Endothelial cell of umbilical vein (primary cell): ENCODE measurements around the gene CACNA2D3. TPM values are rescaled to one million over a fixed set of nuclear protein-coding genes. Genes with fewer than 3 reads are reported as not detected.

Experiments
- BruUV-seq: library from RNA; stranded (reverse); fragments of 400-500 nt; replicated peaks from 2 replicates; lab custom pipeline; 2021; lab: Mats Ljungman, UMichigan
- CTCF ChIA-PET: fragments of 300-600, 350-600 bp; sonication (Branson Sonifier 250); formaldehyde crosslinking; loops from one replicate; lab custom pipeline; 2021; ENCODE audit warnings: antibody characterized with exemption, inconsistent platforms; lab: Charles Lee
- POLR2A ChIA-PET: fragments of 300-600, 350-600 bp; sonication (Branson Sonifier 250); formaldehyde crosslinking; loops from one replicate; lab custom pipeline; 2021; ENCODE audit warnings: antibody characterized with exemption, inconsistent platforms; lab: Charles Lee
- DNase-seq: peaks from one replicate; pipeline ENCODE4 v3.0.0-alpha.2; 2011; ENCODE audit warnings: low read depth, low spot score
- FAIRE-seq: peaks from 2 replicates; lab custom pipeline; 2011; peaks lifted over from hg19 to GRCh38; lab: Jason Lieb, UNC
- H2AFZ ChIP-seq: 2 replicates; pipeline ENCODE4 v1.6.0; 2012; ENCODE audit warnings: low read depth, low read length, control low read depth, inconsistent platforms
- H3K27ac ChIP-seq: 2 replicates; pipeline ENCODE4 v1.5.1; 2011; ENCODE audit warnings: low read depth, mild to moderate bottlenecking, control low read depth, low read length, moderate library complexity; ENCODE audit not compliant: insufficient read depth
- H3K27me3 ChIP-seq, 2 experiments: 2 replicates each; pipeline versions ENCODE4 v1.6.0 to v1.6.1; 2011; ENCODE audit warnings: low read length in 2 of 2, mixed read lengths in 1 of 2; ENCODE audit not compliant: control insufficient read depth in 2 of 2, insufficient read depth in 2 of 2
- H3K36me3 ChIP-seq, 2 experiments: 2 replicates in 1 of 2; 3 replicates in 1 of 2; pipeline ENCODE4 v1.5.1; 2011; ENCODE audit warnings: low read length in 2 of 2, mild to moderate bottlenecking in 1 of 2, moderate library complexity in 1 of 2; ENCODE audit not compliant: control insufficient read depth in 2 of 2, insufficient read depth in 2 of 2; ENCODE audit errors: extremely low read depth in 1 of 2
- H3K4me1 ChIP-seq: 3 replicates; pipeline ENCODE4 v1.5.1; 2011; ENCODE audit warnings: mild to moderate bottlenecking, low read length; ENCODE audit not compliant: control insufficient read depth, insufficient read depth; ENCODE audit errors: extremely low read depth
- H3K4me2 ChIP-seq: 2 replicates; pipeline ENCODE4 v1.6.1; 2011; ENCODE audit warnings: low read length, control low read depth, mixed read lengths; ENCODE audit not compliant: insufficient read depth
- H3K4me3 ChIP-seq, 3 experiments: fragments of 200-600 bp in 1 of 3; sonication (generic), shearing (Covaris generic) in 1 of 3; replicated peaks in 1 of 3; 2 replicates each; pipeline ENCODE4 v1.5.1; 2011 to 2016; ENCODE audit warnings: control low read depth in 3 of 3, low read length in 3 of 3, mild to moderate bottlenecking in 2 of 3, inconsistent platforms in 1 of 3, low read depth in 1 of 3, moderate library complexity in 1 of 3; ENCODE audit not compliant: insufficient read depth in 1 of 3
- H3K79me2 ChIP-seq: 2 replicates; pipeline ENCODE4 v1.6.0; 2012; ENCODE audit warnings: low read length, inconsistent platforms; ENCODE audit not compliant: control insufficient read depth, insufficient read depth
- H3K9ac ChIP-seq: replicated peaks from 2 replicates; pipeline ENCODE3; 2011; ENCODE audit warnings: low read length, control low read depth; ENCODE audit not compliant: insufficient read depth; ENCODE audit errors: extremely low read depth
- H3K9me1 ChIP-seq: replicated peaks from 3 replicates; pipeline ENCODE4 v1.6.0; 2011; ENCODE audit warnings: mild to moderate bottlenecking, low read length; ENCODE audit not compliant: control insufficient read depth, insufficient read depth; ENCODE audit errors: extremely low read depth
- H3K9me3 ChIP-seq: replicated peaks from 2 replicates; pipeline ENCODE4 v1.5.1; 2012; ENCODE audit warnings: low read length, inconsistent platforms; ENCODE audit not compliant: control insufficient read depth, insufficient read depth
- H4K20me1 ChIP-seq: replicated peaks from 2 replicates; pipeline ENCODE3; 2011; ENCODE audit warnings: mild to moderate bottlenecking, low read length; ENCODE audit not compliant: control insufficient read depth, insufficient read depth; ENCODE audit errors: extremely low read depth
- CTCF ChIP-seq, 2 donors: IDR thresholded peaks; 1 replicate in 1 of 2; 2 replicates in 1 of 2; pipeline ENCODE4 v1.5.1; 2011; ENCODE audit warnings: low read length in 2 of 2, mild to moderate bottlenecking in 2 of 2, moderate library complexity in 2 of 2, control low read depth in 1 of 2, inconsistent platforms in 1 of 2, low read depth in 1 of 2; ENCODE audit not compliant: insufficient read depth in 1 of 2; ENCODE audit errors: extremely low read depth in 1 of 2
- EZH2 ChIP-seq: IDR thresholded peaks from 2 replicates; pipeline ENCODE4 v1.6.1; 2012; ENCODE audit warnings: borderline replicate concordance, low read depth, mild to moderate bottlenecking, moderate library complexity, low read length, inconsistent platforms; ENCODE audit not compliant: severe bottlenecking
- FOS ChIP-seq: IDR thresholded peaks from 2 replicates; pipeline ENCODE4 v1.6.1; 2011; ENCODE audit warnings: mild to moderate bottlenecking, low read length, moderate library complexity, borderline replicate concordance; ENCODE audit not compliant: insufficient read depth
- GATA2 ChIP-seq: IDR thresholded peaks from 2 replicates; pipeline ENCODE4 v1.7.0; 2011; ENCODE audit warnings: low read depth, mild to moderate bottlenecking, moderate library complexity, mixed read lengths, low read length; ENCODE audit not compliant: insufficient read length, insufficient read depth
- JUN ChIP-seq: IDR thresholded peaks from 2 replicates; pipeline ENCODE4 v1.6.1; 2011; ENCODE audit warnings: borderline replicate concordance, low read depth; ENCODE audit not compliant: insufficient read length, insufficient read depth
- MAX ChIP-seq: IDR thresholded peaks from 2 replicates; pipeline ENCODE4 v1.6.1; 2011; ENCODE audit not compliant: insufficient read depth, insufficient read length
- MYC ChIP-seq: IDR thresholded peaks from one replicate; pipeline ENCODE4 v1.6.1; 2011; ENCODE audit warnings: mild to moderate bottlenecking, low read depth, low read length
- POLR2A ChIP-seq: IDR thresholded peaks from 2 replicates; pipeline ENCODE4 v1.6.1; 2012; ENCODE audit warnings: low read depth, mild to moderate bottlenecking, control low read depth, low read length
- POLR2AphosphoS5 ChIP-seq: IDR thresholded peaks from 2 replicates; pipeline ENCODE4 v1.6.1; 2012; ENCODE audit warnings: low read depth, mild to moderate bottlenecking, control low read depth, low read length, moderate library complexity; ENCODE audit not compliant: insufficient read depth
- dilution Hi-C: fragments of 300-500 bp; cut with MboI; formaldehyde crosslinking; loops from one replicate; pipeline ENCODE4 v1.15.0; 2019; ENCODE audit warnings: low sequenced_read_pairs; ENCODE audit not compliant: extremely low pct_ligation_motif_present
- intact Hi-C: fragments of 100-400 bp; cut with micrococcal nuclease; formaldehyde crosslinking; loops from one replicate; pipeline ENCODE4 v1.10.0; 2022
- polyA plus RNA-seq, 4 experiments: library from polyadenylated mRNA; depleted of rRNA in 3 of 4; stranded (reverse) in 3 of 4; unstranded in 1 of 4; fragments of >200 nt; gene quantifications; 2 replicates each; pipeline versions ENCODE4 v1.2.1 to v1.2.3, GENCODE V29; 2011 to 2012; ENCODE audit warnings: missing spikeins in 1 of 4
- total RNA-seq: library from RNA; stranded (reverse); gene quantifications from 2 replicates; pipeline ENCODE4 v1.2.3, GENCODE V29; 2021

The CACNA2D3 gene
- total and polyA plus RNA-seq, 2 donors (not counting 3 experiments of a cell fraction or from before 2014, with no cell fraction given) = not detected

DNA sequence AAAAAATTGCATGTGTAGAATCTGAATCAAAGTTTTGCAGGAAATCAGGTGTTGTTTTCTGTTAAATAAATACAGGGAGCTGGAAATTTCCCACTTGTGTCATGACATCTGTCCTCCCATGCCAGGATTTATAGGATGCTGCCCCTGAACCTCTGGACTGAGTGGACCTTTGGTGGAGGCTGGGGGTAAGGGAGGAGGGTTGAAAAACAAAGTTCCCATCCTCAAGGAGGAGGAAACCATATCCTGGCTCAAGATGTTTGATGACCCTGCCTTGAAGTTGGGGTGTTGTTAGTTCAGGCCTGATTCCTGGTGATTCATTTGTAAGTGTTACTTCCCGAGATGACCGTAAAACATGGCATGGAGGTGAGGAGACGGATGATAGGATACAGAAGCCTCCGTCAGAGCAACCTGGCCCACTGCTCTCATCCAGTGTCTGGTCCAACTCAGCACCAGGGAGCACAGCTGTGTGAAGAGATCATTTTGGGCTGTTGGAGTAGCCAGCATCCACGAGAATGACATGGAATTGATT lies 223.6 kb downstream of the CACNA2D3 start:
- intact Hi-C loops (no loop called here), dilution Hi-C loops (no loop called here)
- Histone ChIP-seq H3K79me2 (no peaks in the 10 kb centered on the region), H4K20me1 (no peaks in the 10 kb centered on the region), H3K4me3 (no peak overlapping the region), H3K27me3 (no peaks in the 10 kb centered on the region), H3K27ac (no peak overlapping the region), H3K9ac (no peak overlapping the region), H3K9me1 (no peaks in the 10 kb centered on the region), H3K4me2 (no peak overlapping the region), H3K9me3 (no peaks in the 10 kb centered on the region), H3K36me3 (no peaks in the 10 kb centered on the region), H2AFZ (no peak overlapping the region), H3K4me1 (no peaks in the 10 kb centered on the region)
- ChIA-PET POLR2A (no interaction called here), CTCF (no interaction called here)
- no peak for FAIRE-seq
- TF ChIP-seq GATA2 (no peak), EZH2 (no peak), JUN (no peak), FOS (no peak), POLR2A (no peak), MAX (no peak), POLR2AphosphoS5 (no peak)
- no peak for DNase-seq
- no TSS peak for BruUV-seq

DNA sequence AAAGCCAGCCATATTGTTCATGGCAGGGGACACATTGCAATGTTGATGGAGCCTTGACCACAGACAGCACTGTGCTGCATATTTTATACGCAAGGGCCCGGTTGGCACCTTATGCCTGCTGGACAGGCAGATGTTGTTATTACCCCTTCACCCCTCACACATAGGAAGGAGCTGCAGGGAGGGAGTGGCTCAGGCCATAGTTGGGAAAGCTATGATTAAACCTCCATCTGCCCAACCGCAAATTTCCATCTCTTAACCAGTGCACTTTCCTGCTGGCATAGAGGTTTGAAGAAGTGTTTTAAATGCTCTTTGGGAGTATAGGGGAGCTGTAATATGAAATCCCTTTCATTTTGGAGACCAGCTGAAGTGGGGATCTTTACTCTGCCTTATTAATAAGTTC lies 224.7 kb downstream of the CACNA2D3 start:
- Histone ChIP-seq H3K36me3 (no peaks in the 10 kb centered on the region), H3K9me3 (peaks cover 2% of the 10 kb centered on the region), H3K9me1 (no peaks in the 10 kb centered on the region), H3K79me2 (no peaks in the 10 kb centered on the region), H3K4me2 (no peak overlapping the region), H2AFZ (no peak overlapping the region), H3K27ac (no peak overlapping the region), H3K9ac (no peak overlapping the region), H3K4me1 (no peaks in the 10 kb centered on the region), H4K20me1 (no peaks in the 10 kb centered on the region), H3K4me3 (no peak overlapping the region), H3K27me3 (no peaks in the 10 kb centered on the region)
- dilution Hi-C loops (no loop called here), intact Hi-C loops (no loop called here)
- no peak for TF ChIP-seq GATA2
- no peak for TF ChIP-seq POLR2A
- TF ChIP-seq CTCF (IDR thresholded peaks at IDR 0.05; ENCODE audit: extremely low read depth in 1 of 2, insufficient read depth in 1 of 2, low read depth in 1 of 2, low read length in 2 of 2) = no peak
- TF ChIP-seq MAX = no peak
- TF ChIP-seq MYC = no peak
- TF ChIP-seq EZH2 = no peak
- ChIA-PET POLR2A (no interaction called here), CTCF (no interaction called here)
- BruUV-seq = no TSS peak
- FAIRE-seq (no peak), DNase-seq (no peak)
